Effector CD8-positive, alpha-beta T cell (primary cell): Measurements from ENCODE around the gene HSFX3.
"Not testable (repeated sequence)": the region's sequence is repeated elsewhere in the genome, so short reads cannot be mapped to it uniquely, and the experiment has no call there.

Source experiments
- DNase-seq: peaks from one replicate; lab custom pipeline; 2025; lab: John Stamatoyannopoulos, UW
- total RNA-seq, 4 experiments: gene quantifications; one replicate each; lab custom pipeline; 2026; lab: John Stamatoyannopoulos, UW

The HSFX3 gene
- 0 to 0.18 (median 0) reads per million in 4 experiments for total RNA-seq

GRCh38 chrX:149549701-149550100 lies at the start of gene HSFX3:
HSFX3 (minus strand) TSS chrX:149549924; CDS start chrX:149549852, 72 bp downstream.
- DNase-seq: not testable (repeated sequence)

GRCh38 chrX:149598603-149599002 lies 48.9 kb upstream of the HSFX3 start:
- not testable (repeated sequence) for DNase-seq

- DNase-seq: not testable (repeated sequence)
These were observed 46.2 kb upstream of the HSFX3 start for GRCh38 chrX:149595943-149596342.

GRCh38 chrX:149595214-149595613 lies 45.5 kb upstream of the HSFX3 start, which contains the start of gene HSFX2:
HSFX2 (minus strand) TSS chrX:149595314; CDS start chrX:149594700, 614 bp downstream.
- DNase-seq: not testable (repeated sequence)

GRCh38 chrX:149590993-149591392 lies 41.3 kb upstream of the HSFX3 start:
- DNase-seq: not testable (repeated sequence)

- DNase-seq: not testable (repeated sequence)
These were observed 37.6 kb upstream of the HSFX3 start, which contains the start of gene MAGEA9B for GRCh38 chrX:149587359-149587758. MAGEA9B (minus strand) TSS chrX:149587459; CDS start chrX:149583179, 4,280 bp downstream.

GRCh38 chrX:149585631-149586030 lies 35.9 kb upstream of the HSFX3 start:
- DNase-seq: not testable (repeated sequence)

GRCh38 chrX:149573456-149573855 lies 23.7 kb upstream of the HSFX3 start:
- DNase-seq: not testable (repeated sequence)

GRCh38 chrX:149572743-149573142 lies 23.0 kb upstream of the HSFX3 start:
- DNase-seq: no peak

GRCh38 chrX:149571770-149572169 lies 22.0 kb upstream of the HSFX3 start:
- DNase-seq: no peak

- DNase-seq: no peak
These were observed 20.9 kb upstream of the HSFX3 start for GRCh38 chrX:149570668-149571067.

GRCh38 chrX:149569770-149570169 lies 20.0 kb upstream of the HSFX3 start:
- DNase-seq: no peak

GRCh38 chrX:149568701-149569296 lies 19.1 kb upstream of the HSFX3 start:
- no peak for DNase-seq

- no peak for DNase-seq
These were observed 18.1 kb upstream of the HSFX3 start for GRCh38 chrX:149567621-149568417.

GRCh38 chrX:149563359-149563758 lies 13.6 kb upstream of the HSFX3 start:
- no peak for DNase-seq

- DNase-seq: not testable (repeated sequence)
These were observed 5.5 kb upstream of the HSFX3 start for GRCh38 chrX:149555251-149555650.

- not testable (repeated sequence) for DNase-seq
These were observed 2.2 kb upstream of the HSFX3 start for GRCh38 chrX:149551939-149552248.

- not testable (repeated sequence) for DNase-seq
These were observed 1.7 kb upstream of the HSFX3 start for GRCh38 chrX:149551245-149551938.

- not testable (repeated sequence) for DNase-seq
These were observed 730 bp upstream of the HSFX3 start for GRCh38 chrX:149550454-149550853.

- not testable (repeated sequence) for DNase-seq
These were observed 1.9 kb downstream of the HSFX3 start for GRCh38 chrX:149547782-149548181.

GRCh38 chrX:149546962-149547361 lies 2.8 kb downstream of the HSFX3 start:
- not testable (repeated sequence) for DNase-seq
